Stimulated activated CD4-positive, alpha-beta T cell treated with anti-CD3 and anti-CD28 coated beads, Interleukin-15, amount 100 ng/mL, for 1 hour (primary cell): ENCODE data around the gene CNTD1.
"Not testable (repeated sequence)": the region's sequence is repeated elsewhere in the genome, so short reads cannot be mapped to it uniquely, and the experiment has no call there.

ENCODE experiments used
- DNase-seq, 2 donors: peaks; one replicate each; pipeline ENCODE4 v3.0.0-alpha.2; 2020; ENCODE audit warnings: low read depth in 1 of 2, low spot score in 1 of 2

Gene CNTD1

DNA sequence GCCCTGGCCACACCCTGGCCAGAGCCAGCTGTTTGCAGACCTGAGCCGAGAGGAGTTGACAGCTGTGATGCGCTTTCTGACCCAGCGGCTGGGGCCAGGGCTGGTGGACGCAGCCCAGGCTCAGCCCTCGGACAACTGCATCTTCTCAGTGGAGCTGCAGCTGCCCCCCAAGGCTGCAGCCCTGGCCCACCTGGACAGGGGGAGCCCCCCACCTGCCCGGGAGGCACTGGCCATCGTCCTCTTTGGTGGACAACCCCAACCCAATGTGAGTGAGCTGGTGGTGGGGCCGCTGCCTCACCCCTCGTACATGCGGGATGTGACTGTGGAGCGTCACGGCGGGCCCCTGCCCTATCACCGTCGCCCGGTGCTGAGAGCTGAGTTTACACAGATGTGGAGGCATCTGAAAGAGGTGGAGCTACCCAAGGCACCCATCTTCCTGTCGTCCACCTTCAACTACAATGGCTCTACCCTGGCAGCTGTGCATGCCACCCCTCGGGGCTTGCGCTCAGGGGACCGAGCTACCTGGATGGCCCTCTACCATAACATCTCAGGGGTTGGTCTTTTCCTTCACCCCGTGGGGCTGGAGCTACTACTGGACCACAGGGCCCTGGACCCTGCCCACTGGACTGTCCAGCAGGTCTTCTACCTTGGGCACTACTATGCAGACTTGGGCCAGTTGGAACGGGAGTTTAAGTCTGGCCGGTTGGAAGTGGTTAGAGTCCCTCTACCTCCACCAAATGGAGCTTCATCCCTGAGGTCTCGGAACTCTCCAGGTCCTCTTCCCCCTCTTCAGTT lies 46.3 kb downstream of the CNTD1 start:
- no peak for DNase-seq

DNA sequence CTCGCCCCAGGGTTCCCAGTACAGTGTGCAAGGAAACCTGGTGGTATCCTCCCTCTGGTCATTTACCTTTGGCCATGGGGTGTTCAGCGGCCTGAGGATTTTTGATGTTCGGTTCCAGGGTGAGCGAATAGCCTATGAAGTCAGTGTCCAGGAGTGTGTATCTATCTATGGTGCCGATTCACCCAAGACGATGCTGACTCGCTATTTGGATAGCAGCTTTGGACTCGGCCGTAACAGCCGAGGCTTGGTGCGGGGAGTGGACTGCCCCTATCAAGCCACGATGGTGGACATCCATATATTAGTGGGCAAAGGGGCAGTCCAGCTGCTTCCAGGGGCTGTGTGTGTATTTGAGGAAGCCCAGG lies 46.9 kb downstream of the CNTD1 start:
- no peak for DNase-seq

DNA sequence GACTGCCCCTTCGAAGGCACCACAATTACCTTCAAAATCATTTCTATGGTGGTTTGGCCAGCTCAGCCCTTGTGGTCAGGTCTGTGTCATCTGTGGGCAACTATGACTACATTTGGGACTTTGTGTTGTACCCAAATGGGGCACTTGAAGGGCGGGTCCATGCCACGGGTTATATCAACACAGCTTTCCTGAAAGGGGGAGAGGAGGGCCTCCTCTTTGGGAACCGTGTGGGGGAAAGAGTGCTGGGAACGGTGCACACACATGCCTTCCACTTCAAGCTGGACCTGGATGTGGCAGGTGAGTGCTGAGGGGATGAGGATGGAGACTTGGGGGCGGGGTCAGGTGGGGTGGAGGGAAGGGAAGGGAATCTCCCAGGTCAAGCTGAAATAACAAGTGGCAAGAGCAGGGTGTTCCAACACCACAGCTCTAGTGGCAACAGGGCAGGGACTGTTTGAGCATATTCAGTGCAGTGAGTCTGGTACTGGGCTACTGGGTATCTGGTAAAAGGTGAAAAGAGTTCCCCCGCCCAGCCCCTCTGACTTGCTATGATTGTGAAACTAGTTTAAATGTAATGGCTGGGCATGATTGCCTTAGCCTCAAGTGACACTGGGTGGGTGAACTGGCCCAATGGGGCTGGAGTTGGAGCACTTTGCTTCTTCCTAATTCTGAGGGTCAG lies 47.4 kb downstream of the CNTD1 start:
- no peak for DNase-seq

DNA sequence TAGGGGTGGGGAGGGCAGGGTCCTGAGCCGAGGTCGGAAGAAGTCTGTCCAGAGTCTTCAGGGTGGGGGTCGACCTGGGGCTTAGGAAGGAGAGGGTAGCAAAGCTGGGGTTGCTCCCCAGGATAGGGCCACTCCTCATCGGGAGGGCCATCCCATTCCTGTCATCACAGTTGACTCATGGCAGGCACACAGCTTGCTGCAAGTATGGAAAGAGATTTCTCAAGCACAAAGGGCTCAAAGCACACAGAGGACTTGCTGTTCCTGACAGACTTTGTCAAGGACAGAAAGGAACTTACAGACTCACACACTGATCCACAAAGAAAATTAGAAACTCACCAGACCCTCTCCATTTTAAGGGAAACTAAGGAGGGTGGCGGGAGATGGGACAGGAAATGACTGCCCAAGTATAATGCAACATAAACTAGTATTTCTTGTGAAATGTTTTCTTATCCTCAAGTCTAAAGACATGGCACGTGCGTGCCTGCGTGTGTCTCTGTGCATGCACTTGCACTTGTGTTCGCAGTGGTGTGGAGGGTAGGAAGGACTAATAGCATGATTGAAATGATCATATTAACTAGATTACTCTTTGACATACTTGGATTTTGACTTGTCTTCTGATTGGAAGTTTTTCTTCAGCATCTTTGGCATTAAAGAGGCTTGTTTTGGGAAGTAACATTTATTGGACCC lies 48.1 kb downstream of the CNTD1 start:
- DNase-seq = no peak

DNA sequence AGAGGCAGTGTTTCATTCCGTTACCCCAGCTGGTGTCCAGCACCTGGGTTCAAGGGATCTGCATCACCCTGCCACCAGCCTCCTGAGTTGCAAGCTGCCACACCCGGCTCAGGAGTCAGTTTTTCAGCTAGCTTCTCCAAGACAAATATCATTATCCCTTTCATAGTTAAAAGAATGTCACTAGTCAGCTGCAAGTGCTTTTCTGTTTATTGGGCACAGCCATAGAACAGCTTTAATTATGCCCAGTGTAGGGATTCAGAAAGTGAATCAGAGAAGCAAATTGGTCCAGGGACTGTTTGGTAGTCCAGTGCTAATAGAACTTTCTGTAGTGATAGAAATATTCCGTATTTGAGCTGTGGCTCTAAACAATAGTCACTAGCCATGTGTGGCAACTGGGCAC lies 49.4 kb downstream of the CNTD1 start:
- DNase-seq = no peak

DNA sequence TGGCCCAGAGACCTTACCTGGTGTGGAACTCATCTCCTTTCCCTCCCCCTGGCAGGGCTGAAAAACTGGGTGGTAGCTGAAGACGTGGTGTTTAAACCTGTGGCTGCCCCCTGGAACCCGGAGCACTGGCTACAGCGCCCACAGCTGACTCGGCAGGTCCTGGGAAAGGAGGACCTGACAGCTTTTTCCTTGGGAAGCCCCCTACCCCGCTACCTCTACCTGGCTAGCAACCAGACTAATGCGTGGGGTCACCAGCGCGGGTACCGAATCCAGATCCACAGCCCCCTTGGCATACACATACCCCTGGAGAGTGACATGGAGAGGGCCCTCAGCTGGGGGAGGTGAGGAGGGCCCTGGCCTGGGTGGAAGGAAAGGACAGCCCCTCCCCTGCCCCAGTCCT lies 50.4 kb downstream of the CNTD1 start:
- DNase-seq = no peak

DNA sequence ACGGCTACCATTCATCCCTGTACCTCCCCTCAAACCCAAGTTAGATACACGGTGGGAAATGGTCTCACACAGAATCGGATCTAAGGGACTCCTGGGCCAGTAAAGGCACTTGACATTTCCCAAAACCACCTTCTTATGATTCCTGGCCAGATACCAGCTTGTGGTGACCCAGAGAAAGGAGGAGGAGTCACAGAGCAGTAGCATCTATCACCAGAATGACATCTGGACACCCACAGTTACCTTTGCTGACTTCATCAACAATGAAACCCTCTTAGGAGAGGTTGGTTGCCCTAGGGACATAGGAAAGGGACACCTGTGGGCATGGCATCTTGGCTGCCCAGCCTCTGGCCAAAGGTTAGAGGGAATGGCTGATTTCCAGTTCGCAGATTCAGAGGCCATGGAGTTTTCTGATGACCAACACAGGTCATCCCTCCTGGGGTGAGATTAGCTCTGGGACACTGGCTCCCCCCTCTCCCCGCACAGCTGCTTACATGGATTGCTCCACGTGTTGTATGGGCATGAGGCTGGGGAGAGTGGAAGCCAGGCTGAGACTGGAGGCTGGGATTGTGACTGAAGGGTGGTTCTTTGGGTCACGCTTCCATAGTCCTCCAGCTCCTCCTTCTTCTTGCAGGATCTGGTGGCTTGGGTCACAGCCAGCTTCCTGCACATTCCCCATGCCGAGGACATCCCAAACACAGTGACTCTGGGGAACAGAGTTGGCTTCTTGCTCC lies 51.0 kb downstream of the CNTD1 start:
- no peak for DNase-seq

DNA sequence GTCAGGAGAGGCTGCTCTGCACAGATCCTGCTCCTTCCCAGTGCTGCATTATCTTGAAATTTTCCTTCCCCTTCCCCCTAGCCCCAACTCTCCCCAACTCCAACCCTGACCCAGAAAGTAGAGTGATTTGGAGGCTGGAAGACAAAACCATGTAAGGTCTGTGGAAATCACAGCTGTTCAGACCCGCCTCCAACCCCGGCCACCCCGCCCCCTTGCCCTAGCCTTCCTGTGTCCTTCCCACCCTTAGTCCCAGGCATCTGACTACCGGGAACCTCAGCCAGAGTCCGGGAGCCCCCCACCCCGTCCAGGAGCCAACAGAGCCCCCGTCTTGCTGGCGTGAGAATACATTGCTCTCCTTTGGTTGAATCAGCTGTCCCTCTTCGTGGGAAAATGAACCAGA lies 52.3 kb downstream of the CNTD1 start, which contains the start of gene AOC3:
Gene AOC3, plus strand, starts transcription at position 246 of the 400 bp plus-strand sequence. Its CDS starts 145 bp downstream, at position 391.
- no peak for DNase-seq

DNA sequence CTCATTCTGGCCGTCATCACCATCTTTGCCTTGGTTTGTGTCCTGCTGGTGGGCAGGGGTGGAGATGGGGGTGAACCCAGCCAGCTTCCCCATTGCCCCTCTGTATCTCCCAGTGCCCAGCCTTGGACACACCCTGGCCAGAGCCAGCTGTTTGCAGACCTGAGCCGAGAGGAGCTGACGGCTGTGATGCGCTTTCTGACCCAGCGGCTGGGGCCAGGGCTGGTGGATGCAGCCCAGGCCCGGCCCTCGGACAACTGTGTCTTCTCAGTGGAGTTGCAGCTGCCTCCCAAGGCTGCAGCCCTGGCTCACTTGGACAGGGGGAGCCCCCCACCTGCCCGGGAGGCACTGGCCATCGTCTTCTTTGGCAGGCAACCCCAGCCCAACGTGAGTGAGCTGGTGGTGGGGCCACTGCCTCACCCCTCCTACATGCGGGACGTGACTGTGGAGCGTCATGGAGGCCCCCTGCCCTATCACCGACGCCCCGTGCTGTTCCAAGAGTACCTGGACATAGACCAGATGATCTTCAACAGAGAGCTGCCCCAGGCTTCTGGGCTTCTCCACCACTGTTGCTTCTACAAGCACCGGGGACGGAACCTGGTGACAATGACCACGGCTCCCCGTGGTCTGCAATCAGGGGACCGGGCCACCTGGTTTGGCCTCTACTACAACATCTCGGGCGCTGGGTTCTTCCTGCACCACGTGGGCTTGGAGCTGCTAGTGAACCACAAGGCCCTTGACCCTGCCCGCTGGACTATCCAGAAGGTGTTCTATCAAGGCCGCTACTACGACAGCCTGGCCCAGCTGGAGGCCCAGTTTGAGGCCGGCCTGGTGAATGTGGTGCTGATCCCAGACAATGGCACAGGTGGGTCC lies 52.9 kb downstream of the CNTD1 start:
- DNase-seq = not testable (repeated sequence)

DNA sequence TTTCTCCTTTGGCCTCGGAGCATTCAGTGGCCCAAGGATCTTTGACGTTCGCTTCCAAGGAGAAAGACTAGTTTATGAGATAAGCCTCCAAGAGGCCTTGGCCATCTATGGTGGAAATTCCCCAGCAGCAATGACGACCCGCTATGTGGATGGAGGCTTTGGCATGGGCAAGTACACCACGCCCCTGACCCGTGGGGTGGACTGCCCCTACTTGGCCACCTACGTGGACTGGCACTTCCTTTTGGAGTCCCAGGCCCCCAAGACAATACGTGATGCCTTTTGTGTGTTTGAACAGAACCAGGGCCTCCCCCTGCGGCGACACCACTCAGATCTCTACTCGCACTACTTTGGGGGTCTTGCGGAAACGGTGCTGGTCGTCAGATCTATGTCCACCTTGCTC lies 53.7 kb downstream of the CNTD1 start:
- no peak for DNase-seq

DNA sequence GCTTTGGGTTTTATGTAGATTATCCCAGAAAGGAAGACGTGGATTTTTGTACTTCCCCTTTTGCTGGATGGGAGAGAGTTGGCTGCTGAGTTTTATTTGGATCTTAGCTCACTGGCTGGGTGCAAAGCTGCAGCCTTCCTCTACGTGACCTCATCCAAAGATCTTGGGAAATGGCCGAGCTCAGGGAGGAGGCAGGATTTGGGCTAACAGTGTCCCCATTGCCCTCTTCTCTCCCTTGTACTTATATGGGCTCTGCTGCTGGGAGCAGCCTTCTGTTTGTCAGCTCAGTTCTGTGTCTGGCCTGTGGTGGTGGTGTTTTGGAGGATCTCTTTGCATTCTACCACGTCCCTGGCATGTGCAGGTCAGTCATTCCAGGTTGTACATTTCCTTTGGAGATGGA lies 54.3 kb downstream of the CNTD1 start:
- DNase-seq = no peak

DNA sequence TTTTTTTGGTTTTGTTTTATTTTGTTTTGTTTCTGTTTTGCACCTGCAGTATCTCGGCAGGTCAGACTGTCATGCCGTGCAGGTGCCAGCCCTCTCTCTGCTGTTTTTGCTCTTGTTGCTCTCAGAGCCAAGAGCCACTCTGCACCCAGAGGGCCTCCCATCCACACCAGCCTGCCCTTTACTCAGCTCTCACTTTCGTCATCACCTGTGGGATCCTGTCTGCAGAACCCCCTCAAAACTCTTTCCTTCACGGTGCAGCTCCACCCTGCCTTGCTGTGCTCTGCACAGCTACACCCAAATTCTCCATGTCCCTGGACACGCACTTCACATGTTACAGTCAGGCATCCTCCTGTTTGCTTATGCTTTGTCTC lies 54.9 kb downstream of the CNTD1 start:
- DNase-seq = no peak

DNA sequence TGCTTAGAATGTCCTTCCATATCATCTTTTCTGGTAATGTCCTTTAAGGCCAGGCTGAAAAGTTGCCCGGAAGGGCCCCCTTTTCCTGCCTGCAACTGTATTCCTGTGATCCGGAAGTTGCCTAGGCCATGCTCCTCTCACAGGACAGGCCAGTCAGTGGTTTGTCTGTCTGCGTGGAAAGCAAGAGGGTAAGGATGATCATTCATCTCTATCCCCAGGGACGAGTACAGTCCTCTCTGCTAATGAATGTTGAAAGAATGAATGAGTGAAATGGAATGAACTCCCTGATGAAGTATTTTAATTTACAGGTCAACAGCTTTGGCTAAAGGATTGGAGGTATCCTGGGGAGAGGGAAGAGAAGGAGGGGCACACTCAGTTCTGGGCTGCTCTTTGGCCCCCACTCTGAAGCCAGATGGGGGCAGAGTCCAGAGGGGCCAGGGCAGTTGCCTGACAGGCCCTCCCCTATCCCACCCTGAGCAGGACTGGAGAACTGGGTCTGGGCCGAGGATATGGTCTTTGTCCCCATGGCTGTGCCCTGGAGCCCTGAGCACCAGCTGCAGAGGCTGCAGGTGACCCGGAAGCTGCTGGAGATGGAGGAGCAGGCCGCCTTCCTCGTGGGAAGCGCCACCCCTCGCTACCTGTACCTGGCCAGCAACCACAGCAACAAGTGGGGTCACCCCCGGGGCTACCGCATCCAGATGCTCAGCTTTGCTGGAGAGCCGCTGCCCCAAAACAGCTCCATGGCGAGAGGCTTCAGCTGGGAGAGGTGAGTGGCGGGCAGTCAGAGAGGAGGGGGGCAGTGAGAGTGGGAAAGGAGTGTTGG lies 55.5 kb downstream of the CNTD1 start:
- no peak for DNase-seq

DNA sequence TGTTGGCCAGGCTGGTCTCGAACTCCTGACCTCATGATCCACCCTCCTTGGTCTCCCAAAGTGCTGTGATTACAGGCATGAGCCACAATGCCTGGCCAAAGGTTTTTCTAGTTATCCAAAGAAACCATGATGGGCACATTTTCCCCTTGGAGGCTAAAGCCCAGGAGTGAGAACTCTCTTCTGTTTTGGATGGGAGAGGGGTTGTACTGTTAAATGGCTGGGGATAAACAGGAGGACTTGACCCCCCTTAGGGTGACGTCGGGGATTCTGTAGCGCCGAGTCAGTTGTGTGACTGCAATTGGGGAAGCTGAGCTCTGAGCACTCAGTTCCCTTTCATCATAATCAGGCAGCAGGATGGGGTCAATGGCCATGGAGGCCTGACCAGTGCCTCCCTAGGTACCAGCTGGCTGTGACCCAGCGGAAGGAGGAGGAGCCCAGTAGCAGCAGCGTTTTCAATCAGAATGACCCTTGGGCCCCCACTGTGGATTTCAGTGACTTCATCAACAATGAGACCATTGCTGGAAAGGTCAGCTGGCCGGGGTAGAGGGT lies 56.5 kb downstream of the CNTD1 start:
- no peak for DNase-seq

DNA sequence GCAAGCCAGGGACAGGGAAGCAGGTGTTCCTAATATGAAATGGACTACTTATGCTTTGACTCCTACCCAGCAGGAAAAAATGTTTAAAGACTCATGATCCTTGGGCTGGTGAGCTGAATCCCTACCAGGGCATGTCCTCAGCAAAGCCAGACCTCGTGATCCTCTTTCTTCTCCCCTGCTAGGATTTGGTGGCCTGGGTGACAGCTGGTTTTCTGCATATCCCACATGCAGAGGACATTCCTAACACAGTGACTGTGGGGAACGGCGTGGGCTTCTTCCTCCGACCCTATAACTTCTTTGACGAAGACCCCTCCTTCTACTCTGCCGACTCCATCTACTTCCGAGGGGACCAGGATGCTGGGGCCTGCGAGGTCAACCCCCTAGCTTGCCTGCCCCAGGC lies 57.4 kb downstream of the CNTD1 start:
- not testable (repeated sequence) for DNase-seq

DNA sequence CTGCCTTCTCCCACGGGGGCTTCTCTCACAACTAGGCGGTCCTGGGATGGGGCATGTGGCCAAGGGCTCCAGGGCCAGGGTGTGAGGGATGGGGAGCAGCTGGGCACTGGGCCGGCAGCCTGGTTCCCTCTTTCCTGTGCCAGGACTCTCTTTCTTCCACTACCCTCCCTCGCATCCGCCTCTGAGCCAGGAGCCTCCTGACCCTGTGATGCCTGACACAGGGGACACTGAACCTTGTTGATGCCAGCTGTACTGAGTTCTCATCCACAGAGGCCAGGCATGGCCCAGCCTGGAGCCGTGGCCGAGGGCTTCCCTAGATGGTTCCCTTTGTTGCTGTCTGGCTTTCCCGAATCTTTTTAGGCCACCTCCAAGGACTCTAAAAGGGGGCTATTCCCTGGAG lies 57.9 kb downstream of the CNTD1 start:
- DNase-seq = not testable (repeated sequence)

DNA sequence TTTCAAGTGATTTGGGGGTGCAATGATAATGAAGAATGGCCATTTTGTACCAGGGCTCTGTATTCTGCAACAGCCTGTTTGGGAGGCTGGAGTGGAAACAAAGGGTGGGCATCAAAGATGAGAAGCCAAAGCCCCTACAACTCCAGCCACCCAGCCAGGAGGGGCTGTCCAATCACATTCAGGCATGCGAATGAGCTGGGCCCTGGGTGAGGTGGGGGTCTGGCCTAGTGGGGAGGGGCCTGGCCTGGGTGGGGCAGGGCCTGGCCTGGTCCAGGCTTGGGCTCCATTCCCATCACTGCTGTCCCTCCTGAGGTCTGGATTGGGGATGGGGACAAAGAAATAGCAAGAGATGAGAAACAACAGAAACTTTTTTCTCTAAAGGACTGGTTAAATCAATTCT lies 58.7 kb downstream of the CNTD1 start:
- no peak for DNase-seq
